K562 (cell line): ENCODE results near the gene SERINC5. TPM values are rescaled to one million over a fixed set of nuclear protein-coding genes. Genes with fewer than 3 reads are reported as not detected.

Source experiments
- ATAC-seq: fragments of 200-7000 bp; cut with Tn5 transposase; 3 replicates; pipeline ENCODE4 v1.9.1; 2020; ENCODE audit warnings: moderate library complexity
- BruUV-seq: library from RNA; stranded (reverse); fragments of 400-500 nt; replicated peaks from 2 replicates; lab custom pipeline; 2021; lab: Mats Ljungman, UMichigan
- CTCF ChIA-PET: fragments of 300-600 bp; formaldehyde crosslinking; extraction: SDS; loops from one replicate; lab custom pipeline; 2021; ENCODE audit warnings: low intra/inter-chr PET ratio; lab: Yijun Ruan, JAX
- POLR2A ChIA-PET: fragments of 300-600, 350-650 bp; sonication (Branson Sonifier 250); formaldehyde crosslinking; extraction: SDS; loops from one replicate; lab custom pipeline; 2021; ENCODE audit warnings: antibody characterized with exemption, inconsistent platforms; lab: Yijun Ruan, JAX
- DNase-seq, 4 experiments: peaks; one replicate each; pipeline versions ENCODE4 v3.0.0 to v3.0.0-alpha.2; 2011 to 2018; ENCODE audit warnings: low spot score in 3 of 4, mixed read lengths in 3 of 4; ENCODE audit errors: extremely low read depth in 1 of 4
- FAIRE-seq: peaks from 2 replicates; lab custom pipeline; 2011; peaks lifted over from hg19 to GRCh38; lab: Jason Lieb, UNC
- H2AFZ ChIP-seq: 2 replicates; pipeline ENCODE4 v1.6.0; 2011; ENCODE audit warnings: low read depth, low read length, control low read depth, inconsistent platforms
- H3K27ac ChIP-seq: fragments of 200-600 bp; 3 replicates; pipeline ENCODE4 v1.8.0; 2011; ENCODE audit warnings: low read depth, mild to moderate bottlenecking, control low read depth, inconsistent platforms, low read length, moderate library complexity, mixed read lengths; ENCODE audit errors: extremely low read depth
- H3K27me3 ChIP-seq, 2 experiments: fragments of 300-600 bp in 1 of 2; 2 replicates in 1 of 2; 3 replicates in 1 of 2; pipeline versions ENCODE4 v1.6.0 to v1.8.0; 2011; ENCODE audit warnings: inconsistent platforms in 2 of 2, low read length in 2 of 2, mild to moderate bottlenecking in 1 of 2, mixed read lengths in 1 of 2, moderate library complexity in 1 of 2; ENCODE audit not compliant: control insufficient read depth in 2 of 2, insufficient read depth in 2 of 2
- H3K36me3 ChIP-seq: fragments of 300-600 bp; 3 replicates; pipeline ENCODE4 v1.8.0; 2011; ENCODE audit warnings: mild to moderate bottlenecking, low read length, inconsistent platforms; ENCODE audit not compliant: control insufficient read depth, insufficient read depth
- H3K4me1 ChIP-seq, 2 experiments: fragments of 200-600 bp in 1 of 2; replicated peaks in 1 of 2; 2 replicates in 1 of 2; 3 replicates in 1 of 2; pipeline versions ENCODE4 v1.5.1 to v1.8.0; 2011; ENCODE audit warnings: inconsistent platforms in 2 of 2, low read length in 2 of 2, mild to moderate bottlenecking in 1 of 2, mixed read lengths in 1 of 2, moderate library complexity in 1 of 2; ENCODE audit not compliant: control insufficient read depth in 2 of 2, insufficient read depth in 2 of 2
- H3K4me2 ChIP-seq: 2 replicates; pipeline ENCODE4 v1.6.1; 2011; ENCODE audit warnings: low read length, control low read depth, inconsistent platforms, mixed read lengths; ENCODE audit not compliant: insufficient read depth
- H3K4me3 ChIP-seq: fragments of 200-600 bp; sonication (generic), shearing (Covaris generic); 2 replicates; pipeline ENCODE4 v1.5.1; 2016; ENCODE audit warnings: control low read depth, inconsistent platforms
- H3K79me2 ChIP-seq: fragments of 200-600 bp; 3 replicates; pipeline ENCODE4 v1.8.0; 2011; ENCODE audit warnings: low read length, inconsistent platforms; ENCODE audit not compliant: control insufficient read depth, insufficient read depth
- H3K9ac ChIP-seq, 2 experiments: 2 replicates each; pipeline versions ENCODE4 v1.6.0 to v1.6.1; 2011; ENCODE audit warnings: low read depth in 2 of 2, low read length in 2 of 2, control low read depth in 1 of 2, inconsistent platforms in 1 of 2, mild to moderate bottlenecking in 1 of 2, mixed read lengths in 1 of 2; ENCODE audit not compliant: insufficient read depth in 1 of 2
- H3K9me1 ChIP-seq: one replicate; pipeline ENCODE4 v1.6.0; 2011; ENCODE audit warnings: inconsistent platforms, mild to moderate bottlenecking, low read length, moderate library complexity; ENCODE audit not compliant: control insufficient read depth, insufficient read depth
- H3K9me3 ChIP-seq: replicated peaks from 2 replicates; pipeline ENCODE4 v1.5.1; 2011; ENCODE audit warnings: low read depth, low read length, inconsistent platforms; ENCODE audit not compliant: control insufficient read depth, insufficient read depth
- H4K20me1 ChIP-seq: replicated peaks from 2 replicates; pipeline ENCODE4 v1.6.1; 2011; ENCODE audit warnings: low read length, inconsistent platforms, mixed read lengths; ENCODE audit not compliant: control insufficient read depth, insufficient read depth
- ARID1B ChIP-seq: fragments of 450-650 bp; IDR thresholded peaks from 2 replicates; pipeline ENCODE4 v1.6.1; 2016; ENCODE audit warnings: antibody characterized with exemption, mild to moderate bottlenecking, inconsistent platforms
- C11orf30 ChIP-seq: fragments of 450-650 bp; IDR thresholded peaks from 2 replicates; pipeline ENCODE4 v1.6.1; 2016; ENCODE audit warnings: low read depth, mild to moderate bottlenecking
- CEBPB ChIP-seq: fragments of 450-650 bp; IDR thresholded peaks from 2 replicates; pipeline ENCODE4 v1.6.1; 2016; ENCODE audit warnings: missing genetic modification characterization, missing compliant biosample characterization
- HES1 ChIP-seq: fragments of 450-650 bp; IDR thresholded peaks from 2 replicates; pipeline ENCODE4 v1.6.1; 2016; ENCODE audit warnings: low read depth, mild to moderate bottlenecking, moderate library complexity
- PHF21A ChIP-seq: fragments of 450-650 bp; IDR thresholded peaks from 2 replicates; pipeline ENCODE4 v1.6.1; 2017; ENCODE audit warnings: low read depth, borderline replicate concordance
- RBBP5 ChIP-seq: fragments of 200-600 bp; sonication (generic); IDR thresholded peaks from 2 replicates; pipeline ENCODE4 v1.6.1; 2012; ENCODE audit warnings: borderline replicate concordance, mild to moderate bottlenecking, low read length, control low read depth, inconsistent platforms; ENCODE audit not compliant: insufficient read depth, poor library complexity, severe bottlenecking
- SRSF3 ChIP-seq: fragments of 200-400 bp; formaldehyde crosslinking; IDR thresholded peaks from 2 replicates; pipeline ENCODE4 v1.6.1; 2016; ENCODE audit warnings: mild to moderate bottlenecking, low read length, moderate library complexity; ENCODE audit not compliant: insufficient read depth
- TFAM ChIP-seq: fragments of 250-450 bp; sonication (Bioruptor Pico); conservative IDR thresholded peaks from 2 replicates; pipeline ENCODE4 v1.5.0; 2021; ENCODE audit warnings: mild to moderate bottlenecking, moderate library complexity
- ZNF23 ChIP-seq: fragments of 250-450 bp; sonication (Bioruptor Pico); IDR thresholded peaks from 2 replicates; pipeline ENCODE4 v1.4.0; 2020; ENCODE audit warnings: mild to moderate bottlenecking
- ZNF609 ChIP-seq: sonication (generic); formaldehyde crosslinking; IDR thresholded peaks from 2 replicates; pipeline ENCODE4 v1.8.1; 2023; ENCODE audit warnings: missing genetic modification reagents, mild to moderate bottlenecking, borderline replicate concordance
- WGBS: fragments of 100-300 bp; shearing (Covaris generic); methylation state at CpG from one replicate; pipeline ENCODE4 v1.1.6; 2016; ENCODE audit warnings: low coverage, mixed read lengths; ENCODE audit not compliant: insufficient coverage; ENCODE audit errors: missing lambda C conversion rate; 5-methylcytosine and 5-hydroxymethylcytosine counted together
- in situ Hi-C: fragments of 300-500 bp; cut with MboI; formaldehyde crosslinking; loops from 4 replicates; pipeline ENCODE4 v1.15.0; 2018; ENCODE audit warnings: inconsistent platforms, mixed read lengths
- intact Hi-C: fragments of 100-400 bp; cut with micrococcal nuclease; formaldehyde crosslinking; loops from 2 replicates; pipeline ENCODE4 v1.14.2; 2022
- polyA plus RNA-seq, 8 experiments: library from polyadenylated mRNA; depleted of rRNA in 4 of 8; stranded (reverse) in 5 of 8; unstranded in 3 of 8; fragments of >200 nt; fragmentation: Nextera tagmentation in 2 of 8; fragmentation: Illumina TruSeq in 1 of 8; extraction: Ambion mirVana in 2 of 8; extraction: Trizol in 1 of 8; gene quantifications; 2 replicates each; pipeline versions ENCODE4 v1.2.1 to v1.2.3, GENCODE V29; 2011 to 2014; ENCODE audit warnings: inconsistent platforms in 1 of 8, missing spikeins in 1 of 8
- total RNA-seq, 7 experiments: library from RNA; depleted of rRNA in 6 of 7; stranded (reverse); fragments of >200 nt in 6 of 7; fragmentation: Illumina TruSeq in 2 of 7; extraction: Trizol in 2 of 7; gene quantifications; 2 replicates each; pipeline versions ENCODE4 v1.2.1 to v1.2.3, GENCODE V29; 2011 to 2021; ENCODE audit warnings: low replicate concordance in 1 of 7

Gene SERINC5
- total and polyA plus RNA-seq, 9 of the 15 experiments (the other 6 are each of a cell fraction or from before 2014, with no cell fraction given) = 1.4 to 7.9 (median 3.7) TPM

- no peak overlapping the region for H3K27ac ChIP-seq
- no peak for TF ChIP-seq ZNF23 (CRISPR knock-in tag)
- peak; percentile 28; the same call in 1 of the 2 replicates for TF ChIP-seq CEBPB (tag)
- no peak for TF ChIP-seq C11orf30
- TF ChIP-seq, all 486 proteins: peak for 1
- FAIRE-seq (no peak), ATAC-seq (no peak), DNase-seq (no peak)
- in situ Hi-C loops (no loop called here), intact Hi-C loops (no loop called here)
- Histone ChIP-seq H3K4me2 (no peak overlapping the region), H3K9me3 (no peaks in the 10 kb centered on the region), H3K9me1 (no peaks in the 10 kb centered on the region), H3K27me3 (no peaks in the 10 kb centered on the region), H3K79me2 (no peaks in the 10 kb centered on the region), H3K36me3 (no peaks in the 10 kb centered on the region), H3K9ac (no peak overlapping the region), H2AFZ (no peak overlapping the region), H3K4me3 (no peak overlapping the region), H3K4me1 (no peaks in the 10 kb centered on the region), H4K20me1 (no peaks in the 10 kb centered on the region)
- BruUV-seq = no TSS peak
- CTCF ChIA-PET = no interaction called here
- 45% methylated on average over 3 of the region's 3 CpGs for WGBS
- POLR2A ChIA-PET = interaction anchor here (0.5 kb wide), 1 partner anchor 10 kb away, joined by 3 read pairs; no protein-coding TSS in a partner anchor
Measured at GRCh38 chr5:80159133-80159815, 96.6 kb downstream of the SERINC5 start.

GRCh38 chr5:80156156-80156555 is 99.7 kb downstream of the SERINC5 start:
- CTCF ChIA-PET = no interaction called here
- in situ Hi-C loops = no loop called here
- H3K4me1 ChIP-seq = no peaks in the 10 kb centered on the region
- TF ChIP-seq HES1 (no peak), TFAM (CRISPR knock-in tag) (no peak), ARID1B (no peak), ZNF609 (CRISPR knock-in tag) (no peak), SRSF3 (no peak), PHF21A (no peak), RBBP5 (no peak)

More at GRCh38 chr5:80156156-80156555, 99.7 kb downstream of the SERINC5 start:
- H3K9me1 ChIP-seq = no peaks in the 10 kb centered on the region
- no peak for FAIRE-seq
- no peaks in the 10 kb centered on the region for H3K36me3 ChIP-seq
- intact Hi-C loops = no loop called here
- no peaks in the 10 kb centered on the region for H3K9me3 ChIP-seq
- no peak overlapping the region for H3K4me2 ChIP-seq
- BruUV-seq = no TSS peak
- no peak overlapping the region for H2AFZ ChIP-seq
- no peak overlapping the region for H3K27ac ChIP-seq
- POLR2A ChIA-PET = no interaction called here
- 59% methylated on average over 5 of the region's 5 CpGs for WGBS
- no peaks in the 10 kb centered on the region for H3K79me2 ChIP-seq
- DNase-seq = no peak
- no peak overlapping the region for H3K4me3 ChIP-seq
- no peaks in the 10 kb centered on the region for H4K20me1 ChIP-seq
- H3K27me3 ChIP-seq = no peaks in the 10 kb centered on the region
- H3K9ac ChIP-seq = no peak overlapping the region
- no peak for ATAC-seq
